HL-60/S4 (cell line): Measurements from ENCODE around the gene ATG16L2.
"Not testable (repeated sequence)": the region's sequence is repeated elsewhere in the genome, so short reads cannot be mapped to it uniquely, and the experiment has no call there.

ENCODE experiments used
- in situ Hi-C: fragments of 300-500 bp; cut with MboI; formaldehyde crosslinking; loops from 2 replicates; pipeline ENCODE4 v1.14.3; 2022; ENCODE audit warnings: low sequenced_read_pairs

ATG16L2 gene

GRCh38 chr11:72834905-72835304 is 20.7 kb downstream of the ATG16L2 start:
- in situ Hi-C loops, result loop anchor here (25.0 kb wide), 1 partner anchor 327 kb away; no protein-coding TSS in a partner anchor

DNA sequence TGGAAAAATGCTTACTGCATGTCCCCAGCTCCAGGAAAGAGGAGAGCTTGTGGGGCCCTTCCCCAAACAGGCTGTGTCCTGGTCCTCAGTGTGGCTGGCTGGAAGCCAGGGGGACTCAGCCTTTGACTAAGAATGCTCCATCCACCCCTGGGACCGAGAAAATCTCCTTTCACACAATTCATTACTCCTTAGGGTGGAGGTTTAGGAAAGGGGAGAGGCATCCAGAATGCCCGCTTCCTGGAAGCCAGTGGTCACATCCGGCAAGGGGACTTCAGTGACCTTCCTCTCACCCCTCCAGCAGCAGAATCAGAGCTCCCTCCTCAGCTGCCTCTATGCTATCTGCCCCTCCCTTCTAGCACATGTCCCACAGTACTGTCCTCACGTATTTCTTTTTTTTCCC is 21.9 kb downstream of the ATG16L2 start:
- in situ Hi-C loops, result loop anchor here (25.0 kb wide), 1 partner anchor 326 kb away; no protein-coding TSS in a partner anchor

GRCh38 chr11:72838691-72839305 is 24.6 kb downstream of the ATG16L2 start:
- in situ Hi-C loops, result loop anchor here (25.0 kb wide), 1 partner anchor 324 kb away; no protein-coding TSS in a partner anchor

DNA sequence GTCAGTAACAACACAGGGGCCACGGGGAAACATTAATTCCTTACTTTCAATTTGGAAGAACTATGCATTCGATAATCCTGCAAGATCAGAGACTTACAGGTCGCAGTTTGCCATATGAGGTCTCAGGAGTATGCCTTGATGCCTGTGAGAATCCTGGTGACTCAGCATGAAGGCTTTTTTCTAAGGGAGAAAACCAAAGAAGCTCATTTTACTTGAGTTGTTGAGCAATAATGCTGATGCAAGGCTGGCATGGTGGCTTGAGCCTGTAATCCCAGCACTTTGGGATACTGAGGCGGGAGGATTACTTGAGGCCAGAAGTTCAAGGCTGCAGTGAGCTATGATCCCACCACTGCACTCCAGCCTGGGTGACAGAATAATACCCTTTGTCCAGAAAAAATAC is 26.6 kb downstream of the ATG16L2 start:
- in situ Hi-C loops, result loop anchor here (25.0 kb wide), 1 partner anchor 322 kb away; no protein-coding TSS in a partner anchor

DNA sequence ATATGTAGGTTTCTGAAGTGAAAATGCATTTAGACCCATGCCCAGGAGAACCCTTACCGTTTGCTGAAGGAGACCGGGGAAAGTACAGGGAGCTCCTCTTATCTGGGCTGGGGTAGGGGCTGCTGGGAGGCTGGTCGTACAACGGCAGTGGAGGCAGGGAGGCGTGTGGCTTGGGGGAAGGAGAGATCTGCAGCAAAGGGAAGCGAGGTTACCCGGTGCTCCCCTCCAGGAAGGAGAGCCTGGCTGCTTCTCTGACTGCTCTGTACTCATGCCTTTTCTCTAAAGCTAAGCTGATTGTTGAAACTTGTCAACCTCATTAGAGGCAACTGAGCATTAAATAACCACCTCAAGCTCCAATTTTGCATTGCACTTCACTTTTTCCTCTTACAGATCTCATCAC is 27.2 kb downstream of the ATG16L2 start:
- in situ Hi-C loops, result loop anchor here (25.0 kb wide), 1 partner anchor 321 kb away; no protein-coding TSS in a partner anchor

DNA sequence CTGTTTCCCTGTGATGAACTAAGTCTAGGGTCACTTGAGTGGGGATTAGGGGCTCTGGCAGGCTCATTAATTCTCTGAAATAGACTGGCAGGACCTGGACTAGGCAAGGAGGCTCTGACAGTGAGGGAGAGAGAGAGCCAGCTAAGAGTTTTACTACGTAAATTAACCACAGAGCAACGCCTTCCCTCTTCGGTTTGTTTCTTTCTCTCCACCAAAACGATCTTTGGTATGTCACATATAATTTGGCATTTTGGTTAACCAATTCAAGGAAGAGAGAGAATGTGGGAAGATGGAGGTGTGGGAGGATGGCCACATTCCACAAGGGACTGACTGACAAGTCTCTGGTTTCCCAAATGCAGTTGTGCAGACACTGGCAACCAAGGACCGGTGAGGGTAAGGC is 27.9 kb downstream of the ATG16L2 start:
- in situ Hi-C loops, result loop anchor here (25.0 kb wide), 1 partner anchor 320 kb away; no protein-coding TSS in a partner anchor

- in situ Hi-C loops, result loop anchor here (25.0 kb wide), 1 partner anchor 320 kb away; no protein-coding TSS in a partner anchor
Observed at GRCh38 chr11:72842653-72843330, 28.6 kb downstream of the ATG16L2 start.

- in situ Hi-C loops, result loop anchor here (25.0 kb wide), 1 partner anchor 318 kb away; no protein-coding TSS in a partner anchor
Observed at GRCh38 chr11:72844356-72844755, 30.1 kb downstream of the ATG16L2 start.

DNA sequence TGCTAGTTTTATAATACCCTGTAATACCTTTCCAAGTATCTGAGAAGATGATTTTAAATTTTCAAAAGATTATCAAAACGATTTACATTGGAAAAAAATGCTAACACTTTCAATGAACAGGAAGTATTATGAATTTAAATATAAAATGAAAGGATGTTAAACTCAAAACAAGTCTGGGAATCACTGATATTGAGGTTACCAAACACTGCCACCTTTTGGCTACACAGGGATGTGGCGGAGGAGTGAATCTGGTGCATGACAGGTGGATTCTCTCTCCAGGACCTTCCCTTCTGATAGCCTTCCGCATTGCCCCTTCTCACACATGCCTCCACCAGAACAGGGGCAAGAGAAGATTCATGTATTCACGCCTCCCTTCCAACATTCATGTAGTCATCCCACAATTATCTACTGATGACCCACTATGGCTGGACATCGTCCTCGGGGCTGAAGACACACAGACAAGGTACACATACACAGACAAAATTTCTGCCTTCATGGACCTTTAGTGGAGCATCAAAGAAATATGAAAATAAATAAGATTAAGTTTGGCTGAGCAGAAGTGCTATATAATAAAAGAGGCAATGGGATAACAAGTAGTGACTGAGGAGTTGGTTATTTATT is 34.7 kb downstream of the ATG16L2 start:
- in situ Hi-C loops, result loop anchor here (25.0 kb wide), 1 partner anchor 313 kb away; no protein-coding TSS in a partner anchor

- in situ Hi-C loops, result no loop called here
Observed at GRCh38 chr11:72850832-72851231, 36.6 kb downstream of the ATG16L2 start.

DNA sequence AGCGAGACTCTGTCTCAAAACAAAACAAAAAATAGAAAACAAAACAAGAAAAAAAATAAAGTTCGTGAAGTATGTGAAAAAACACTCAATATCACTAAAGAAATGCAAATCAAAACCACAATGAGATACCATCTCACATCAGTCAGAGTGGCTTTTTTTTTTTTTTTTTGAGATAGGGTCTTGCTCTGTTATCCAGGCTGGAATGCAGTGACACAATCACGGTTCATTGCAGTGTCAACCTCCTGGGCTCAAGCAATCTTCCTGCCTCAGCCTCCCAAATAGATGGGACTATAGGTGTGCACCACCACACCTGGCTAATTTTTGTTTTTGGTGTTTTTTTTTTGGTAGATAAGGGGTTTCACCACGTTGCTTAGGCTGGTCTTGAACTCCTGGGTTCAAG is 37.5 kb downstream of the ATG16L2 start:
- in situ Hi-C loops, result no loop called here

- in situ Hi-C loops, result no loop called here
Observed at GRCh38 chr11:72856065-72856464, 41.9 kb downstream of the ATG16L2 start.

DNA sequence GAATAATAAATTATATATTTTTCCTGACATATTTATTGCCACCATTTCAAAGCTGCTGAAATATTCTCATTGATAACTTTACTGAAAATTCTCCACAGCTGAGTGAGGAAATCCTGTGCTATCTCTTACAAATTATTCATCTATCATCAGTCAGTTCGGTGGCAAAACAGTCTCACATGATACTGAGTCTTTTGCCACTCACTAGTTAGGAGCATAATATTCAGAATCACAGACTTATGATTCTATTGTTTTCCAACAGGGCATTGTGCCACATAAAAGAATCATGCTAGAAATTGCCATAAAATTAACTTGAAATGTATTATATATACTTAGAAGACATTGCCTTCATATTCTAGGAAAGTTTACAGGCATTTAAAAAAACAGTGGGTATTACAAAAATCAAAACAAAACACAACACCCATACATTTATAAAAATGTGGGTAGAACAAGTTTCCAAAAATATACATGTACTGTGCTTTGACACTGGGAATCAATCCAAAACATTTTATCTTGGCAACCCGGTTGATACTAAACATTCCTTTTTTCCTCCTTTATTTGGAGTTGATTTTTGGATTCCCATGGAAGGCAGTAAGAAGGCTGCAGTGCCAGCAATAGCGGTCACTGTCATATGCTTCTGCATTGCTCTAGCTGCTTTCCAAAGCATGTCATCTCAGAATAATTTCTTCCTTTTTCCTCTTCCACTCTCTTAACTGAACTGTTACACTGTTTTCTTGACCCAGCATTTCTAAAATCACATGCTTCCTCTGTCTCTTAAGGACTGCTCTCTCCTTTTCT is 42.5 kb downstream of the ATG16L2 start:
- in situ Hi-C loops, result no loop called here

- in situ Hi-C loops, result not testable (repeated sequence)
Observed at GRCh38 chr11:72858267-72858666, 44.1 kb downstream of the ATG16L2 start.

GRCh38 chr11:72859126-72859525 is 44.9 kb downstream of the ATG16L2 start:
- in situ Hi-C loops, result no loop called here

DNA sequence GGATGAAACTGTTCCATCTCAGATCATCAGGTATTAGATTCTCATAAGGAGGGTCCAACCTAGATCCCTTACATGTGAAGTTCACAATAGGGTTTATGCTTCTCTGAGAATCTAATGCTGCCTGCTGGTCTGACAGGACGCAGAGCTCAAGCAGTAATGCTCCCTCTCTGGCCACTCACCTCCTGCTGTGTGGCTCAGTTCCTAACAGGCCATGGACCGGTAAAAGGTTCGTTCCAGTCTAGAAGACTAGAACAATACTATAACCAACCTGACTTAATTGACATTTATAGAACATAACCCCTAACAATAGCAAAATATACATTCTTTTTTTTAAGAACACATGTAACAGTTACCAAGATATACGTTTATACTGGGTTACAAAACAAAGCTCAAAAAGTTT is 45.8 kb downstream of the ATG16L2 start:
- in situ Hi-C loops, result no loop called here

- in situ Hi-C loops, result no loop called here
Observed at GRCh38 chr11:72860592-72860991, 46.4 kb downstream of the ATG16L2 start.

GRCh38 chr11:72863091-72863490 is 48.9 kb downstream of the ATG16L2 start:
- in situ Hi-C loops, result no loop called here

DNA sequence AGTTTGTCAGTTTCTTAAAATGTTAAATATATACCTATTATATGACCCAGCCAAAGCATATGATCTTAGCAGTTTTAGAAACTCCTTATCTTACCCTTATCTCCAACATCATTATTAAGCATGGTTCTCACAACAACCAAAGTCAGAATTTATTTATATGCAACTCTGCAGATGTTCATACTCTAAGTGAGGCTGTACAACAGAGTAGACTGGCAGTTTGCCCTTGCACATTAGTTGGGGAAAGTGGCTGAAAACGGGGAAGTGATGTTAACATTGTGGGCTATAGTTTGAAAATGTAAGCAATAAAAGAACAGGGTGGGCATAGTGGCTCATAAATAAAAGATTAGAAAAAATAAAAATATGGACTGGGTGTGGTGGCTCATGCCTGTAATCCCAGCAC is 49.7 kb downstream of the ATG16L2 start:
- in situ Hi-C loops, result no loop called here

GRCh38 chr11:72864702-72865655 is 50.8 kb downstream of the ATG16L2 start:
- in situ Hi-C loops, result no loop called here
